ENCODE measurements around the gene PLEKHG4B.

Gene PLEKHG4B

GRCh38 chr5:92401-93220, 643 bp downstream of the PLEKHG4B start:
- in situ Hi-C loops (cut with HindIII; ENCODE audit: low sequenced_read_pairs) = no loop called here
- no peak for TF ChIP-seq CTCF (IDR thresholded peaks at IDR 0.05; ENCODE audit: low read depth, low read length, missing control alignments)
- DNase-seq (ENCODE audit: low read depth) = no peak
- peak overlapping the region; percentile 43 for H3K4me3 ChIP-seq (ENCODE audit: low read depth, low read length)

- no peak for TF ChIP-seq CTCF (IDR thresholded peaks at IDR 0.05; ENCODE audit: low read depth, low read length, missing control alignments)
- in situ Hi-C loops (cut with HindIII; ENCODE audit: low sequenced_read_pairs) = no loop called here
Measured at GRCh38 chr5:93221-93980, 1.4 kb downstream of the PLEKHG4B start.

GRCh38 chr5:94113-94892, 2.3 kb downstream of the PLEKHG4B start:
- H3K4me3 ChIP-seq (ENCODE audit: low read depth, low read length) = no peak overlapping the region
- no peak for TF ChIP-seq CTCF (IDR thresholded peaks at IDR 0.05; ENCODE audit: low read depth, low read length, missing control alignments)
- no peak for DNase-seq (ENCODE audit: low read depth)
- in situ Hi-C loops (cut with HindIII; ENCODE audit: low sequenced_read_pairs) = no loop called here

More at GRCh38 chr5:93221-93980, 1.4 kb downstream of the PLEKHG4B start:
- DNase-seq (ENCODE audit: low read depth) = no peak
- H3K4me3 ChIP-seq (ENCODE audit: low read depth, low read length) = no peak overlapping the region

- no peak for DNase-seq (ENCODE audit: low read depth)
- TF ChIP-seq CTCF (IDR thresholded peaks at IDR 0.05; ENCODE audit: low read depth, low read length, missing control alignments) = no peak
- in situ Hi-C loops (cut with HindIII; ENCODE audit: low sequenced_read_pairs) = no loop called here
- no peak overlapping the region for H3K4me3 ChIP-seq (ENCODE audit: low read depth, low read length)
Measured at GRCh38 chr5:95241-95980, 3.4 kb downstream of the PLEKHG4B start.

GRCh38 chr5:96976-97660, 5.2 kb downstream of the PLEKHG4B start:
- in situ Hi-C loops (cut with HindIII; ENCODE audit: low sequenced_read_pairs) = no loop called here
- no peak overlapping the region for H3K4me3 ChIP-seq (ENCODE audit: low read depth, low read length)
- no peak for TF ChIP-seq CTCF (IDR thresholded peaks at IDR 0.05; ENCODE audit: low read depth, low read length, missing control alignments)
- DNase-seq (ENCODE audit: low read depth) = no peak

Measured in astrocyte of the cerebellum (primary cell).